Activated CD8-positive, alpha-beta memory T cell treated with anti-CD3 and anti-CD28 coated beads for 4 hours (primary cell): Measurements from ENCODE around the gene GAPDH.
A peak's percentile ranks its signal among the peaks of the same experiment; 100 is the strongest.
"Not testable (repeated sequence)": the region's sequence is repeated elsewhere in the genome, so short reads cannot be mapped to it uniquely, and the experiment has no call there.

Source experiments
- DNase-seq, 2 donors: peaks; one replicate each; pipeline ENCODE4 v3.0.0-alpha.2; 2020; ENCODE audit warnings: low read depth in 2 of 2

Gene GAPDH

DNA sequence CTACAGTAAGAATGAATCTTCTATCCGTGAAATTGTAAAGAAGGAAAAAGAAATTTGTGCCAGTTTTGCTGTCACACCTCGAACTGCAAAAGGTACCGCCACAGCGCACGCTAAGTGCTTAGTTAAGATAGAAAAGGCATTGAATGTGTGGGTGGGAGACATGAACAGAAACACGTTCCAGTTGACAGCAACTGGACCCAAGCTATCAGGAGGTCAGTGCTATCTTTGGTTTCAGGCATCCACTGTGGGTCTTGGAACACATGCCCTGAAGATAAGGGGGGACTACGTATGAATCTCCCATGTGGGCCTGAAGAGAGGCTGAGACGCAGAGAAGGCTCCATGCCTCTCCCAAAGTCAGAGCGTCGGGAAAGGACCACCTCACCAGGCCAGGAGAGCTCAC is 11.7 kb downstream of the GAPDH start:
- DNase-seq, result no peak

DNA sequence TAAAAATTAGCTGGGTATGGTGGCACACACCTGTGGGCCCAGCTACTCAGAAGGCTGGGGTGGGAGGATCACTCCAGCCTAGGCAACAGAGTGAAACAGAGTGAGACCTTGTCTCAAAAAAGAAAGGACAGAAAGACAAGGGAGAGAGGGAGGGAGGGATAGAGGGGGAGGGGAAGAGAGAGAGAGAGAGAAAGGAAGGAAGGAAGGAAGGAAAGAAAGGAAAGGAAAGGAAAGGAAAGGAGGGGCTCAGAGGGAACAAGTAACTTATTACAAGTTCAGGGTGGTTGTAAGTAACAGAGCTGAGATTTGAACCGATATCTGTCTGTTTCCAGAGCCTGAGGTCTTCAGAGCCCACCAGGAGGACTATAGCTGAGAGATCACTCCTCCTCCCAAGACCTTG is 13.2 kb downstream of the GAPDH start:
- DNase-seq, result no peak

DNA sequence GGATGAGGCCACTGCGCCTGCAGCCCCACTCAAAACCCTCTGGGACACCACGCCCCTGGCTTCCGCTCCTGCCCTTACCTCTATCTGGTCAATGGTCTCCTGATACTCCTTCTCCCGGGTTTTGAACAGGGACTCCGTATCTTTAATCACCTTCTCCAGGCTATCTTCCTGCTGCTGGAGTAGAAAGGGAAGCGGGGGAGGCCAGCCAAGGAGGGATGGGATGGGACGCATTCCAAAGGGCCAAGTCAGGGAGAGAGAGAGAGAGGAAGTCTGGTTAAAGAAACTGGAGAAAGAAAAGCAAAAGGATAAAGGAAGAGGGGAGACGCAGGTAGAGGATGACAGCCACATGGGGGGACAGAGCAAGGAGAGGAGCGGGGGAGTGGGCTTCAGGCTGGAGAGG is 13.7 kb downstream of the GAPDH start:
- no peak for DNase-seq

DNA sequence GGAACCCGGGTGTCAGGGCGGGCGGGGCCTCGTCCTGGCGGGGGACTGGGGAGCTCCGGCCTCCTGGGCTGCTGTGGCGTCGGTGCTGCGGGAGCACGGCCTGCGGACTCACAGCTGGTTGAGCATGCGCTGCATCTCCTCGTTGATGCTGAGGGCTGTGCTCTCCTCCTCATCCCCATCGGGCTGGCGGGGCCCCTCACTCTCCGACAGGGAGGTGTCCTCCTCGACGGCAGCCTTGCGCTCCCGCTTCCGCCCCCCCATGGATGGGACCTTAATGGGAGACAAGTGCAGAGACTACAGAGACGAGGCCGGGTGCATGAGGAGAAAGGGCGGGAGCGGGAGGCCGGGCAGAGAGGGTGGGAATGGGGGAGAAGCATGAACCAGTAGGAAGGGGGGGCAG is 14.2 kb downstream of the GAPDH start:
- DNase-seq, result no peak

- no peak for DNase-seq
Observed at GRCh38 chr12:6548966-6549683, 14.8 kb downstream of the GAPDH start.

DNA sequence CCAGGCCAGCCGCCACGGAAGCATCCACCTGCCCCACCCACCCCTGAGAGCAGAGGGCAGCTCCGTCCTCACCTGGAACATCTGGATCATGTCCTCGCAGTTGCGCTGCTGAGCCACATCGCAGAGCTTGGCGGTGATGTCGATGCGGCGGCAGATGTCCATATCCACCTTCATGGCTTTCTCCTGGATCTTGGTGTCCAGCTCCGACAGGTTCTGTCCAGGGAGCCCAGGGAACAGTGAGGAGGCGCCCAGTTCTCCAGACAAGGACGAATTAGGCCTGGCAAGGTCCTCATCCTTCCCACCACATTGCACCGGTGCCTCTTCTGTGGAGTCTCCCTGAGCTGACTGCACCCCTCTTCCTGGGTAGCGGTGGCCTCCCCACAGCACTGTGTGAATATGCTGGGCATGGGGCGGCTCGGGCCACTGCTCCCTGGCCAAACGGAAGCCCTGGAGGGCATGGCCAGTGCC is 15.4 kb downstream of the GAPDH start:
- no peak for DNase-seq

GRCh38 chr12:6550294-6551062 is 16.2 kb downstream of the GAPDH start:
- DNase-seq, result no peak

GRCh38 chr12:6551063-6551461 is 16.7 kb downstream of the GAPDH start:
- DNase-seq, result no peak

DNA sequence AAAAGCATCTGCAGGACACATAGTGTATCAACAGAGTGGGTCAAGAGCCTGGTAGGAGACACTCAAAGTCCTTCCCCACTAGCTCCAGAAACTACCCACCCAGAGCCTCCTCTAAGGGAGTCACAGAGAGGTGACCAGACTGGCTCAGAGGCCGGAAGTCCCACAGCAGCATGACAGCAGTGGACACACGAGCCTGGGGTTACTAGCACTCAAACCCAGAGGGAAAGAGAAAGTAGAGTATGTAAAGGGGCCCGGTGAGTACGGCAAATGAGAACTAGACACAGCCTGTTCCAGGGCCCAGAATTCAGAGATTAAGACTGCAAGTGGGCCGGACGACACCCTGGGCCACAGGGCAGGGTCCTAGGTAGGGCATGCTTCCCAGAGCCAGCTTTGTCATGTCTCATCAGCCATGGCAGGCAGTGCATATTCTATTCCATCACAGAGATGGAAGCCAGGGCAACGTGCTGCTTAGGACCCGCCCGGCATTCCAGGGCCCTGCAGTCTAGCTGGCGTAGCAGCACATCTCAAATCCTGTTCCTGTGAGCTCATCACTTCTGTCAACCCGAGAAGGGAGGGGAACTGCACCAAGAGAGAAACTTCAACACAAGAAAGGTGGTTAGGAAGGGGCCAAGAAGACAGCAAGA is 17.3 kb downstream of the GAPDH start:
- DNase-seq, result no peak

- no peak for DNase-seq
Observed at GRCh38 chr12:6552140-6552551, 17.8 kb downstream of the GAPDH start.

GRCh38 chr12:6553051-6553868 is 18.9 kb downstream of the GAPDH start:
- no peak for DNase-seq

DNA sequence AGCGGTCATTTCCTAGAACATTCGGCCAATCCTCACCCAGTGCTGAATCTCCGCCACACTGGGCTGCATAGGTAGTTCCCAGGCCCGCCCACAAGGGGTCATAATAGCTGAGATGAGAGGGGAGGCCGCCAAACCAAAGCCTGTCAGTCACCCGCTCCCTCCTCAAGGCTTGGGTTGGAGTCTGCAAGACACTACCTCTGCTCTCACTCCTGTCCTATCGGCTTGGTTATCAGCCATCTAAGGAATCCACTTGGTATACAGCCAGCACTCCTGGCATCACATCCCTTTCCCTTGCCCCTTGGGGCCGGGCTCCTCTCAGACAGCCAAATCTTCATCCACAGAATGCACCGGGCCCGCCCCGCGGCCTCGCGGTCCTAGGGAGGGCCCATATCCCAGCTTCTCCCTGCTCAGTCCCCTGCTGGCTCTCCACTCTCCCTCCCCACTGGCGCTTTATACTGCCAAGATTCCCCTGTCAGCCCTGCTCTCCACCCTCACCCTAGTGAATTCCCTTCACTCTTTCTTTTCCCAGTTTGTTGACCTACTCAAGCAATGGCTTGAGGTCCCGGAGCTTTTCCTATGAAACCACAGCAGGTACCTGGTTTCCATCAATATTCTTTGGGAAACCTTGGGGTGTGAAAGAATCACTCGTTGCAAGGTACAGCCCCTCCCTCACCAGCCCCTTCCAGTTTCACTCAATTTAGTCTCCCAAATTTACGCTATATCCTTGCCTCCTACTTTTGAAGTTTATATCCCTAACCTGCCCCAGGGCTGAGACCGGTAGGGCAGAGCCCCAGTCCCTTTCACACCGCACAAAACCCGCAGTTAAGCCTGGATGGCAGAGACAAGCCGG is 20.1 kb downstream of the GAPDH start:
- peak in 1 of 2 donors; percentile 47 for DNase-seq

DNA sequence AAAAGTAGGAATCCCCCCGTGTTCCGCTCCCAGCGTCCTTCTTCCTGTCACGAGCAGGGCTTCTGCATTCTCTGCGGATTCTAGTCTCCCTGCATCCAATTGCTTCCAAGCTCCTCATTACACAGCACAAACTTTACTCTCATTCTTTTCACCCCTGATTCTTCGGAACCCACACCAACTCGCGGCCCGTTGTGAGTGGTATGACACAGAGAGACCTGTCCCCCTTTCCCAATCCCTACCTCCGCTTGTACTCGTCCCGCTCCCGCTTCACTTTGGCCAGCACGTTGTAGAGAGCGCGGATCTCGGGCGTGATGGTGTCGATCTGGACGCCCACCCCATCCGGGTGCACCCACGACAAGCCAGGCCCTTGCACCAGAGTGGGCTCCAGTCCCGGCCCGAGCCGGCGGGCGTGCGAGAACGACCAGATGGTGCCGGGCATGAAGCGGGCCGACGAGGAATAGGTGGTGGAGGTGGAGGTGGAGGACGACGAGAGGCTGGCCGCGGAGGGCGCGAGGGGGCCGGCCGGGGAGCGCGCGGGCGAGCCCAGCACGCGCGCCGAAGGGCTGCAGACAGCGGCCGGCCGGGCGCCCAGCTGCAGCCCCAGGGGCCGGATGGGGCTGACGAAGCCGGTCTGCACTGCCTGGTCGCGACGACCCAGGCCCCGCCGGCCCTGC is 20.8 kb downstream of the GAPDH start:
- no peak for DNase-seq

DNA sequence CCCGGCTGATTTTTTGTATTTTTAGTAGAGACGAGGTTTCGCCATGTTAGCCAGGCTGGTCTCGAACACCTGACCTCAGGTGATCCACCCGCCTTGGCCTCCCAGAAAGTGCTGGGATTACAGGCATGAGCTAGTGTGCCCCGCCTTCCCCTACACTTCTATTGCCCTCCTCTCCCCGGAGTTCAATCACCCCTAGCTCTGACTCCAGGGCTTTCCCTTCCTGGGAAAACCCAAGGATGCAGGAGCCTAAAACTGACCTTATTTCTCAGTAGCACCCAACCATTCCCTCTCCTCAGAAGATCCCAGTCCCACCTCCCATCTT is 22.1 kb downstream of the GAPDH start:
- not testable (repeated sequence) for DNase-seq

DNA sequence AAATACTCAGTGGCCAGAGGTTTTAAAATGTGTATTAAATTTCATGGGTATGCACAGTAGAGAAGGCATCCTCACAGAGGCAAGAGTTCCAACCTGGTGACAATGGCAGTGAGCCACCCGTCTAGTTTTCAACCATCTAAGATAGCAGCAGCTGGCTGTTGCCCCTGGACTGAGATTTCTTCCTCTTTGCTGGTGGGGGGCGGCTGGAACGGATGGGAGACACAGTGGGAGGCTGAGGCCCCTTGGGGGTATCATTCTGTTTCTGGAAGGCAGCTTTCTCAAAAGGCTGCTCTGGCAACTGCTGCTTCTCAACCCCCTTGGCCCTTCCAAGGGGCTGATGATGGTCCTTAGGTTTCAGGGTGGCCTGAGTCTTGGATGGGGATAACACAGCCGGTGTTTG is 22.5 kb downstream of the GAPDH start:
- no peak for DNase-seq

DNA sequence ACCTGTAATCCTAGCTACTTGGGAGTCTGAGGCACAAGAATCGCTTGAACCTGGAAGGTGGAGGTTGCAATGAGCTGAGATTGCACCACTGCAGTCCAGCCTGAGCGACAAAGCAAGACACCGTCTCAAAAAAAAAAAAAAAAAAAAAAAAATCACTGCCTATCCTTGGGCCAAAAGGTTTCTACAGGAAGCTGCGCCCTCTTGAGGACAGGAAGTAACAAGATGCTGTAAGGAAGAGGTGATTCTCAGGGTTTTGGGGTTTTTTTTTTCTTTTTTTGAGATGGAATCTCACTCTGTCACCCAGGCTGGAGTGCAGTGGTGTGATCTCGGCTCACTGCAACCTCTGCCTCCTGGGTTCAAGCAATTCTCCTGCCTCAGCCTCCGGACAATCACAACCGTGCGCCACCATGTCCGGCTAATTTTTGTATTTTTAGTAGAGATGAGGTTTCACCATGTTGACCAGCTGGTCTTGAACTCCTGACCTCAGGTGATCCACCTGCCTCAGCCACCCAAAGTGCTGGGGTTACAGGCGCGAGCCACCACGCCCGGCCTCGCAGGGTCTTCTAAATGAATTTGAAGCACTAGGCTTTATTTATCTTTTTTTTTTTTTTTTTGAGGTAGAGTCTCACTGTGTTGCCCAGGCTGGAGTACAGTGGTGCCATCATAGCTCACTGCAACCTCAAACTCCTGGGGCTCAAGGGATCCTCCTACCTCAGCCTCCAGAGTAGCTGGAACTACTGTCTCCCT is 23.9 kb downstream of the GAPDH start:
- DNase-seq, result not testable (repeated sequence)

GRCh38 chr12:6559500-6559899 is 25.2 kb downstream of the GAPDH start:
- DNase-seq, result no peak

- no peak for DNase-seq
Observed at GRCh38 chr12:6560501-6561205, 26.3 kb downstream of the GAPDH start.

GRCh38 chr12:6562881-6563280 is 28.6 kb downstream of the GAPDH start:
- no peak for DNase-seq
